GM12891 (cell line): ENCODE data around the gene ATF2.

ENCODE experiments used
- DNase-seq: peaks from one replicate; pipeline ENCODE4 v3.0.0; 2011; ENCODE audit warnings: low spot score; ENCODE audit not compliant: insufficient read length
- FAIRE-seq: peaks from 2 replicates; lab custom pipeline; 2011; peaks lifted over from hg19 to GRCh38; lab: Jason Lieb, UNC
- PAX5 ChIP-seq: IDR thresholded peaks from 2 replicates; pipeline ENCODE4 v1.6.1; 2011; ENCODE audit warnings: low read length, moderate library complexity, mild to moderate bottlenecking; ENCODE audit not compliant: insufficient read depth, severe bottlenecking
- POLR2A ChIP-seq: IDR thresholded peaks from 2 replicates; pipeline ENCODE4 v1.6.1; 2011; ENCODE audit warnings: low read depth, low read length, control low read depth
- POLR2AphosphoS5 ChIP-seq: IDR thresholded peaks from 2 replicates; pipeline ENCODE4 v1.6.1; 2011; ENCODE audit warnings: low read depth, low read length, control low read depth
- POU2F2 ChIP-seq: IDR thresholded peaks from 2 replicates; pipeline ENCODE4 v1.6.1; 2011; ENCODE audit warnings: low read depth, mild to moderate bottlenecking, control low read depth, low read length, moderate library complexity
- SPI1 ChIP-seq: IDR thresholded peaks from 2 replicates; pipeline ENCODE4 v1.6.1; 2011; ENCODE audit warnings: low read depth, low read length, control low read depth
- TAF1 ChIP-seq: IDR thresholded peaks from 2 replicates; pipeline ENCODE4 v1.6.1; 2011; ENCODE audit warnings: low read depth, low read length, control low read depth

The ATF2 gene

DNA sequence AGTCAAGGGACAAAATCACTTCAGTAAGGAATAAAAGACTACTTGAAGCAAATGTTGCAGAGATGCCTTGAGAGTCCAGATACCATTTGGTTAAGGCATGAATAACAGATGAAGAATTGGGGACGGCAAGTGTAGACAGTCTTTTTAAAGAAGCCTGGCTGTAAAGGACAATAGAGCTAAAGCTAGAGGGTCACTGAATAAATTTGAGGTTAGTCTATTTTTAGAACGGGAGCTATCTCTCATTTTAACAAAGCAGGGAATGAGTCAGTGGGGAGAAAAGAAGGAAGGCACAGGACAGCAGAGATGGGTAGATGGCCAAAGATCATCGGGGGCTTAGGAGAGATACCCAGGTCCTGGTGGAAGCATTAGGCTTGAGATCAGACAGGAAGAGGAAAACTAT is 132.2 kb downstream of the ATF2 start:
- TF ChIP-seq POLR2A (no peak), SPI1 (no peak), PAX5 (no peak), POLR2AphosphoS5 (no peak), TAF1 (no peak), POU2F2 (no peak)
- FAIRE-seq (no peak), DNase-seq (no peak)

GRCh38 chr2:175034716-175035115 is 133.3 kb downstream of the ATF2 start:
- TF ChIP-seq POLR2A: no peak
- no peak for TF ChIP-seq TAF1
- no peak for TF ChIP-seq PAX5
- TF ChIP-seq SPI1: no peak
- TF ChIP-seq POLR2AphosphoS5: no peak
- no peak for TF ChIP-seq POU2F2
- FAIRE-seq: no peak
- no peak for DNase-seq

- FAIRE-seq (no peak), DNase-seq (no peak)
- TF ChIP-seq SPI1: no peak
- TF ChIP-seq TAF1: no peak
- TF ChIP-seq POLR2A: no peak
- no peak for TF ChIP-seq PAX5
- TF ChIP-seq POU2F2: no peak
- TF ChIP-seq POLR2AphosphoS5: no peak
These were observed 137.4 kb downstream of the ATF2 start for GRCh38 chr2:175030380-175031271.

DNA sequence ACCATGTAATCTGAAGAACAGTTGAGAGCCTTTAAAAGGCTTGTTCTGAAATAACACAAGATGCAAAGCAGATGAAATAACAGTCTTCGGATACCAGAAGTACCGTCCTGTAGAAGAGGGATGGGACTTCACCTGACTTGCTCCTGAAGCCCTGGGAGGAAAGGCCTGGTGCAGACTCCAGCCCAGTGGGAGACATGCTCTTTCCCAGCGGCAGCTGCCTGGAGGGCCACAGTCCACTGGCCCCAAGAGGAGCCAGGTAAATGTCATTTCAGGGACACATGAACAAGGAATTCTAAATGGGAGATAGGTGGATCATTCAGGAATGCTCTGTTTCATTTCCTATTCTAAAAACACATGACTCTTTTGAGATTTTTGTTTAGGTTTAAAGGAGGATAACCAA is 140.2 kb downstream of the ATF2 start:
- TF ChIP-seq SPI1: no peak
- TF ChIP-seq POLR2AphosphoS5: no peak
- TF ChIP-seq POLR2A: no peak
- TF ChIP-seq PAX5: no peak
- no peak for TF ChIP-seq TAF1
- TF ChIP-seq POU2F2: no peak
- no peak for DNase-seq
- FAIRE-seq: no peak

GRCh38 chr2:175026385-175026784 is 141.6 kb downstream of the ATF2 start:
- DNase-seq: no peak
- TF ChIP-seq POLR2AphosphoS5 (no peak), POU2F2 (no peak), POLR2A (no peak), TAF1 (no peak), SPI1 (no peak), PAX5 (no peak)

GRCh38 chr2:175025946-175026345 is 142.1 kb downstream of the ATF2 start:
- FAIRE-seq (no peak), DNase-seq (no peak)
- TF ChIP-seq POLR2AphosphoS5 (no peak), PAX5 (no peak), POLR2A (no peak), POU2F2 (no peak), TAF1 (no peak), SPI1 (no peak)

More at GRCh38 chr2:175026385-175026784, 141.6 kb downstream of the ATF2 start:
- no peak for FAIRE-seq

DNA sequence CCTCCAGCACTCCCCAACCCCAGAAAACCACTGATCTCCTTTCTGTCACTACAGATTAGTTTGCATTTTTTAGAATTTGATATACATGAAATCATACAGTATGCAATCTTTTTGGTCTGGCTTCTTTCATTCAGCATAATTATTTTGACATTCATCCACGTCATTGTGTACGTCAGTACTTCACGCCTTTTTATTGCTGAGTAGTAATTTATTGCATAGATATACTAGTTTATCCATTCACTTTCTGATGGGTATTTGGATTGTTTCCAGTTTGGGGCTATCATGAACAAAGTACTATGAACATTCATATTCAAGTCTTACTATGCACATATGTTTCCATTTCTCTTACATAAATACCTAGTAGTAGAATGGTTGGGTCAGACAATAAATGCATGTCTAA is 142.8 kb downstream of the ATF2 start:
- no peak for FAIRE-seq
- TF ChIP-seq POLR2AphosphoS5 (no peak), TAF1 (no peak), POU2F2 (no peak), SPI1 (no peak), PAX5 (no peak), POLR2A (no peak)
- DNase-seq: no peak

- TF ChIP-seq POLR2A: no peak
- TF ChIP-seq POLR2AphosphoS5: no peak
- TF ChIP-seq SPI1: no peak
- TF ChIP-seq POU2F2: no peak
- TF ChIP-seq PAX5: no peak
- TF ChIP-seq TAF1: no peak
- DNase-seq (no peak), FAIRE-seq (no peak)
These were observed 145.1 kb downstream of the ATF2 start for GRCh38 chr2:175022923-175023322.
